Neural cell (in vitro differentiated cells): Measurements from ENCODE around the gene SLC18A3. TPM values are rescaled to one million over a fixed set of nuclear protein-coding genes. Genes with fewer than 3 reads are reported as not detected.

Experiments used
- H2AFZ ChIP-seq: fragments of 200-600, 300-800 bp; sonication (generic), shearing (Covaris generic); 2 replicates; pipeline ENCODE4 v1.6.0; 2014; ENCODE audit warnings: low read depth, mild to moderate bottlenecking, antibody characterized with exemption, low read length, moderate library complexity
- H3F3A ChIP-seq: fragments of 200-600 bp; shearing (Covaris generic); 2 replicates; pipeline ENCODE4 v1.6.1; 2016; ENCODE audit warnings: mild to moderate bottlenecking, moderate library complexity, mixed read lengths, antibody characterized with exemption, low read length; ENCODE audit not compliant: insufficient read depth, poor library complexity, severe bottlenecking
- H3K27ac ChIP-seq: fragments of 200-600, 300-800 bp; sonication (generic), shearing (Covaris generic); 2 replicates; pipeline ENCODE4 v1.5.1; 2014; ENCODE audit warnings: mild to moderate bottlenecking, low read length, moderate library complexity
- H3K27me3 ChIP-seq: fragments of 300-800, 200-600 bp; sonication (generic), shearing (Covaris generic); 2 replicates; pipeline ENCODE4 v1.6.0; 2014; ENCODE audit warnings: mild to moderate bottlenecking, low read depth, low read length, moderate library complexity; ENCODE audit not compliant: insufficient read depth
- H3K36me3 ChIP-seq: fragments of 300-800, 200-600 bp; sonication (generic), shearing (Covaris generic); 2 replicates; pipeline ENCODE4 v1.5.1; 2014; ENCODE audit warnings: mild to moderate bottlenecking, antibody characterized with exemption, low read length, moderate library complexity; ENCODE audit not compliant: insufficient read depth
- H3K4me2 ChIP-seq: fragments of 300-800, 200-600 bp; sonication (generic), shearing (Covaris generic); 2 replicates; pipeline ENCODE4 v1.6.0; 2014; ENCODE audit warnings: mild to moderate bottlenecking, low read length
- H3K4me3 ChIP-seq: fragments of 300-800, 200-600 bp; sonication (generic), shearing (Covaris generic); 2 replicates; pipeline ENCODE4 v1.5.1; 2014; ENCODE audit warnings: mild to moderate bottlenecking, low read length, moderate library complexity
- H3K79me2 ChIP-seq: fragments of 200-600 bp; shearing (Covaris generic); replicated peaks from 2 replicates; pipeline ENCODE4 v1.6.0; 2014; ENCODE audit warnings: mild to moderate bottlenecking, low read length, moderate library complexity; ENCODE audit not compliant: insufficient read depth
- H3K9ac ChIP-seq: fragments of 300-800, 200-600 bp; sonication (generic), shearing (Covaris generic); 2 replicates; pipeline ENCODE4 v1.6.1; 2016; ENCODE audit warnings: mild to moderate bottlenecking, low read length, mixed read lengths
- H3K9me2 ChIP-seq: fragments of 200-600 bp; shearing (Covaris generic); 2 replicates; pipeline ENCODE4 v1.6.1; 2016; ENCODE audit warnings: mild to moderate bottlenecking, low read length, mixed read lengths; ENCODE audit not compliant: insufficient read depth
- H3K9me3 ChIP-seq: fragments of 200-600, 300-800 bp; sonication (generic), shearing (Covaris generic); 2 replicates; pipeline ENCODE4 v1.6.1; 2016; ENCODE audit warnings: mild to moderate bottlenecking, mixed run types, low read length, moderate library complexity, mixed read lengths
- H4K20me1 ChIP-seq: fragments of 200-600 bp; shearing (Covaris generic); 2 replicates; pipeline ENCODE4 v1.6.1; 2016; ENCODE audit warnings: mild to moderate bottlenecking, mixed run types; ENCODE audit not compliant: insufficient read depth
- EP300 ChIP-seq: fragments of 450-650 bp; conservative IDR thresholded peaks from 2 replicates; pipeline ENCODE4 v1.6.1; 2014; ENCODE audit warnings: antibody characterized with exemption, mild to moderate bottlenecking, moderate library complexity; ENCODE audit not compliant: poor library complexity, severe bottlenecking
- EZH2 ChIP-seq: fragments of 200-600, 300-800 bp; shearing (Covaris generic), sonication (generic); IDR thresholded peaks from 2 replicates; pipeline ENCODE4 v1.6.1; 2014; ENCODE audit warnings: antibody characterized with exemption, low read length, borderline replicate concordance, mild to moderate bottlenecking; ENCODE audit not compliant: insufficient read depth, poor library complexity, severe bottlenecking
- MXI1 ChIP-seq: fragments of 450-650 bp; conservative IDR thresholded peaks from 2 replicates; pipeline ENCODE4 v1.6.1; 2014; ENCODE audit warnings: antibody characterized with exemption, mild to moderate bottlenecking; ENCODE audit not compliant: poor library complexity, severe bottlenecking
- POLR2AphosphoS5 ChIP-seq: IDR thresholded peaks from 2 replicates; pipeline ENCODE4 v1.6.1; 2012
- RAD21 ChIP-seq: fragments of 450-650 bp; conservative IDR thresholded peaks from 2 replicates; pipeline ENCODE4 v1.6.1; 2014; ENCODE audit warnings: antibody characterized with exemption, mild to moderate bottlenecking, moderate library complexity
- SMC3 ChIP-seq: fragments of 450-650 bp; conservative IDR thresholded peaks from 2 replicates; pipeline ENCODE4 v1.6.1; 2014; ENCODE audit warnings: antibody characterized with exemption, mild to moderate bottlenecking, moderate library complexity; ENCODE audit not compliant: poor library complexity
- TAF1 ChIP-seq: IDR thresholded peaks from 2 replicates; pipeline ENCODE4 v1.6.1; 2012; ENCODE audit warnings: low read depth
- polyA plus RNA-seq: library from polyadenylated mRNA; depleted of rRNA; stranded (reverse); fragments of >200 nt; gene quantifications from 2 replicates; pipeline ENCODE4 v1.2.3, GENCODE V29; 2014
- TF ChIP-seq, protein P1 (sequence below): IDR thresholded peaks from 2 replicates; pipeline ENCODE4 v1.6.1; 2012; ENCODE audit warnings: borderline replicate concordance
- TF ChIP-seq, protein P2 (sequence below): fragments of 450-650 bp; IDR thresholded peaks from 2 replicates; pipeline ENCODE4 v1.5.1; 2014; ENCODE audit warnings: antibody characterized with exemption, mild to moderate bottlenecking, moderate library complexity; ENCODE audit not compliant: poor library complexity, severe bottlenecking

Gene SLC18A3
- polyA plus RNA-seq, 1 donor from 2014 or later: not detected

DNA sequence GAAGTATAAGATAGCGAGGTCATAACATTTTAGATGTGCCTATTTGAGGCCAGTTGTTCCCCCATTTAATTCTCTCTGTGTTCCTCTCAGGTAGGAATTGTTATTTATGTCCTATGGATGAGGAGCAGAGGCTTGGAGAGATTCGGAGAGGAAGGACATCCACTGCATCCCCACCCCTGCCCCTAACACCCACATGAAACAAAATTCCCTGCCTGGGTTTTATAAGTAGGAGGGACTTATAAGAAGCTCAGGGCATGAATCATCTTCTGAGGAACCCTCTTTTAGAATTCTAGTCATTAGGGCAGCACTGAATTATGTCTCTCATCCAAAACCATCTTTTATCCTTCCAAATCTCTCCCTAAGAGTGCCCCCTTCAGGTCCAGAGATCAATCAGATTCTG is 8.7 kb downstream of the SLC18A3 start:
- Histone ChIP-seq H2AFZ (no peak overlapping the region), H3K79me2 (no peaks in the 10 kb centered on the region), H3K4me2 (no peak overlapping the region), H3K9me2 (no peaks in the 10 kb centered on the region), H4K20me1 (no peaks in the 10 kb centered on the region), H3F3A (no peaks in the 10 kb centered on the region), H3K4me3 (no peak overlapping the region), H3K9ac (no peak overlapping the region), H3K9me3 (no peaks in the 10 kb centered on the region), H3K27ac (no peak overlapping the region), H3K27me3 (peaks cover 51% of the 10 kb centered on the region), H3K36me3 (no peaks in the 10 kb centered on the region)
- TF ChIP-seq TAF1 (no peak), SMC3 (no peak), MXI1 (no peak), POLR2AphosphoS5 (no peak), RAD21 (no peak), EZH2 (no peak), EP300 (no peak)
- TF ChIP-seq, protein P1, sequence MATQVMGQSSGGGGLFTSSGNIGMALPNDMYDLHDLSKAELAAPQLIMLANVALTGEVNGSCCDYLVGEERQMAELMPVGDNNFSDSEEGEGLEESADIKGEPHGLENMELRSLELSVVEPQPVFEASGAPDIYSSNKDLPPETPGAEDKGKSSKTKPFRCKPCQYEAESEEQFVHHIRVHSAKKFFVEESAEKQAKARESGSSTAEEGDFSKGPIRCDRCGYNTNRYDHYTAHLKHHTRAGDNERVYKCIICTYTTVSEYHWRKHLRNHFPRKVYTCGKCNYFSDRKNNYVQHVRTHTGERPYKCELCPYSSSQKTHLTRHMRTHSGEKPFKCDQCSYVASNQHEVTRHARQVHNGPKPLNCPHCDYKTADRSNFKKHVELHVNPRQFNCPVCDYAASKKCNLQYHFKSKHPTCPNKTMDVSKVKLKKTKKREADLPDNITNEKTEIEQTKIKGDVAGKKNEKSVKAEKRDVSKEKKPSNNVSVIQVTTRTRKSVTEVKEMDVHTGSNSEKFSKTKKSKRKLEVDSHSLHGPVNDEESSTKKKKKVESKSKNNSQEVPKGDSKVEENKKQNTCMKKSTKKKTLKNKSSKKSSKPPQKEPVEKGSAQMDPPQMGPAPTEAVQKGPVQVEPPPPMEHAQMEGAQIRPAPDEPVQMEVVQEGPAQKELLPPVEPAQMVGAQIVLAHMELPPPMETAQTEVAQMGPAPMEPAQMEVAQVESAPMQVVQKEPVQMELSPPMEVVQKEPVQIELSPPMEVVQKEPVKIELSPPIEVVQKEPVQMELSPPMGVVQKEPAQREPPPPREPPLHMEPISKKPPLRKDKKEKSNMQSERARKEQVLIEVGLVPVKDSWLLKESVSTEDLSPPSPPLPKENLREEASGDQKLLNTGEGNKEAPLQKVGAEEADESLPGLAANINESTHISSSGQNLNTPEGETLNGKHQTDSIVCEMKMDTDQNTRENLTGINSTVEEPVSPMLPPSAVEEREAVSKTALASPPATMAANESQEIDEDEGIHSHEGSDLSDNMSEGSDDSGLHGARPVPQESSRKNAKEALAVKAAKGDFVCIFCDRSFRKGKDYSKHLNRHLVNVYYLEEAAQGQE: no peak
- TF ChIP-seq, protein P2, sequence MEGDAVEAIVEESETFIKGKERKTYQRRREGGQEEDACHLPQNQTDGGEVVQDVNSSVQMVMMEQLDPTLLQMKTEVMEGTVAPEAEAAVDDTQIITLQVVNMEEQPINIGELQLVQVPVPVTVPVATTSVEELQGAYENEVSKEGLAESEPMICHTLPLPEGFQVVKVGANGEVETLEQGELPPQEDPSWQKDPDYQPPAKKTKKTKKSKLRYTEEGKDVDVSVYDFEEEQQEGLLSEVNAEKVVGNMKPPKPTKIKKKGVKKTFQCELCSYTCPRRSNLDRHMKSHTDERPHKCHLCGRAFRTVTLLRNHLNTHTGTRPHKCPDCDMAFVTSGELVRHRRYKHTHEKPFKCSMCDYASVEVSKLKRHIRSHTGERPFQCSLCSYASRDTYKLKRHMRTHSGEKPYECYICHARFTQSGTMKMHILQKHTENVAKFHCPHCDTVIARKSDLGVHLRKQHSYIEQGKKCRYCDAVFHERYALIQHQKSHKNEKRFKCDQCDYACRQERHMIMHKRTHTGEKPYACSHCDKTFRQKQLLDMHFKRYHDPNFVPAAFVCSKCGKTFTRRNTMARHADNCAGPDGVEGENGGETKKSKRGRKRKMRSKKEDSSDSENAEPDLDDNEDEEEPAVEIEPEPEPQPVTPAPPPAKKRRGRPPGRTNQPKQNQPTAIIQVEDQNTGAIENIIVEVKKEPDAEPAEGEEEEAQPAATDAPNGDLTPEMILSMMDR: no peak

DNA sequence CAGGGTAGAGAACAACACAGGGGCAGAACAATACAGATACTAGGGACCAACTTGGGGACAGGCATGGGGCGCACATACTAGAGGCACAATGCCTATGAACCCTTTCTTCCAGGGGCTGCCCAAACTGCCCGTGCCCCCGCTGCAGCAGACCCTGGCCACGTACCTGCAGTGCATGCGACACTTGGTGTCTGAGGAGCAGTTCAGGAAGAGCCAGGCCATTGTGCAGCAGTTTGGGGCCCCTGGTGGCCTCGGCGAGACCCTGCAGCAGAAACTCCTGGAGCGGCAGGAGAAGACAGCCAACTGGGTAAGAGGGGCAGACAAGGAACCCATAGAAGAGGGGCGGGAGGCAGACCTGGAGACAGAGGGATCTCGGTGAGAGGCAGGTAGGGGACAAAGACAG is 9.5 kb downstream of the SLC18A3 start:
- H3K9me2 ChIP-seq: no peaks in the 10 kb centered on the region
- H3K36me3 ChIP-seq: no peaks in the 10 kb centered on the region
- no peak overlapping the region for H3K27ac ChIP-seq
- no peaks in the 10 kb centered on the region for H3F3A ChIP-seq
- H3K9ac ChIP-seq: no peak overlapping the region
- no peaks in the 10 kb centered on the region for H4K20me1 ChIP-seq
- no peaks in the 10 kb centered on the region for H3K79me2 ChIP-seq
- H2AFZ ChIP-seq: no peak overlapping the region
- no peaks in the 10 kb centered on the region for H3K9me3 ChIP-seq
- H3K27me3 ChIP-seq: peaks cover 43% of the 10 kb centered on the region
- no peak for TF ChIP-seq EZH2
- TF ChIP-seq TAF1: no peak
- TF ChIP-seq EP300: no peak
- TF ChIP-seq, protein P2: no peak
- no peak for TF ChIP-seq SMC3
- no peak for TF ChIP-seq MXI1
- TF ChIP-seq, protein P1: no peak
- TF ChIP-seq RAD21: no peak
- no peak for TF ChIP-seq POLR2AphosphoS5
- no peak overlapping the region for H3K4me2 ChIP-seq
- no peak overlapping the region for H3K4me3 ChIP-seq
